ENCODE data around the gene TEAD4.

Gene TEAD4

GRCh38 chr12:2959192-2959504 lies at the start of gene TEAD4:
Gene TEAD4 (plus strand): TSS chr12:2959397.
- no peak for DNase-seq

GRCh38 chr12:2912216-2912575 lies 47.0 kb upstream of the TEAD4 start:
- no peak for DNase-seq

- no peak for DNase-seq
These were observed 39.9 kb upstream of the TEAD4 start for GRCh38 chr12:2919249-2919648.

- no peak for DNase-seq
These were observed 36.9 kb upstream of the TEAD4 start for GRCh38 chr12:2922329-2922728.

- no peak for DNase-seq
These were observed 36.1 kb upstream of the TEAD4 start for GRCh38 chr12:2923057-2923456.

- DNase-seq: no peak
These were observed 35.2 kb upstream of the TEAD4 start for GRCh38 chr12:2924019-2924418.

GRCh38 chr12:2925322-2925995 lies 33.7 kb upstream of the TEAD4 start:
- no peak for DNase-seq

- DNase-seq: no peak
These were observed 28.3 kb upstream of the TEAD4 start for GRCh38 chr12:2930865-2931264.

- no peak for DNase-seq
These were observed 25.6 kb upstream of the TEAD4 start for GRCh38 chr12:2933586-2933985.

- DNase-seq: no peak
These were observed 24.8 kb upstream of the TEAD4 start for GRCh38 chr12:2934371-2934770.

- DNase-seq: no peak
These were observed 22.9 kb upstream of the TEAD4 start for GRCh38 chr12:2936301-2936700.

- no peak for DNase-seq
These were observed 21.7 kb upstream of the TEAD4 start for GRCh38 chr12:2937500-2937899.

GRCh38 chr12:2939191-2939590 lies 20.0 kb upstream of the TEAD4 start:
- DNase-seq: no peak

GRCh38 chr12:2940564-2940963 lies 18.6 kb upstream of the TEAD4 start:
- DNase-seq: no peak

- no peak for DNase-seq
These were observed 17.7 kb upstream of the TEAD4 start for GRCh38 chr12:2941524-2941923.

- DNase-seq: peak; percentile 4
These were observed 14.7 kb upstream of the TEAD4 start for GRCh38 chr12:2944401-2945047.

GRCh38 chr12:2949411-2949810 lies 9.8 kb upstream of the TEAD4 start:
- DNase-seq: no peak

- DNase-seq: no peak
These were observed 3.3 kb upstream of the TEAD4 start for GRCh38 chr12:2955888-2956287.

GRCh38 chr12:2957816-2958431 lies 1.3 kb upstream of the TEAD4 start:
- DNase-seq: no peak

- no peak for DNase-seq
These were observed 585 bp upstream of the TEAD4 start for GRCh38 chr12:2958432-2959191.

GRCh38 chr12:2959505-2960389 lies 550 bp downstream of the TEAD4 start:
- DNase-seq: no peak

GRCh38 chr12:2960390-2960956 lies 1.3 kb downstream of the TEAD4 start:
- DNase-seq: no peak
